ENCODE results near the gene SSTR4.

The SSTR4 gene

DNA sequence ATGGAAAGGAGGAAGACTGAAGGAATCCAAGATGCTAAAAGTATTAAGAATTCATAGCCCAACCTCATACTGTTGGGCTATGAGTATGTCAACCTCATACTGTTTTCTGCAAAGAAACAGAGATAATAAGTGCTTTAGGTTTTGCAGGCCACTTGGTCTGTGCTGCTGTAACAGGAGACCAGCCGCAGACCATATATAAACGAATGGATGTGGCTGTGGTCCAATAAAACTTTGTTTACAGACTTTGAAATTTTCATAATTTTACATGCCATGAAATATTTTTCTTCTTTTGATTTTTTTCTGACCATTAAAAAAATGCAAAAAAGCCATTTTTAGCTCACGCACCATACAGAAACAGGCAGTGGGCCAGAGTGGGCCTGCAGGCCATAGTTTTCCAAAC, 28.1 kb downstream of the SSTR4 start:
- no peak for DNase-seq (ENCODE audit: low read depth in 4 of 4, low spot score in 1 of 4)

DNA sequence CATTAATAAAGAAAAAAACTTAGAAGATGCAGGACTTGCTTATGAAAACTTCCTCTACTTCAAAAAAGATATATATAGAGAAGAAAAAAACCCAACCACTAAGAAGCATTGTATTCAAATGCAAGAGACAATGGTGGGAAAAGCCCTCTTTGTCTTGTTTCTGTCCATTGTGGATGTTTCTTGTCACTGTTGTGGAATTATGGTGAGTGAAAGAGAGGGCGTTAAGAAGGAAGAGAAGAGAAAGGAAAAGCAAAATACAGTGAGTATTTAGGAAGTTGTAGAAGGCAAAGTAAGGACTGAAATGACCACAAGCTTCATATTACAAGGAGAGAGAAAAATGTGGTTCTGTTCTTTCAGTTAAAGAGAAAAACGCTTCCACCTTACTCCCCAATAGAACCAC, 28.5 kb downstream of the SSTR4 start:
- DNase-seq (ENCODE audit: low read depth in 4 of 4, low spot score in 1 of 4) = no peak

DNA sequence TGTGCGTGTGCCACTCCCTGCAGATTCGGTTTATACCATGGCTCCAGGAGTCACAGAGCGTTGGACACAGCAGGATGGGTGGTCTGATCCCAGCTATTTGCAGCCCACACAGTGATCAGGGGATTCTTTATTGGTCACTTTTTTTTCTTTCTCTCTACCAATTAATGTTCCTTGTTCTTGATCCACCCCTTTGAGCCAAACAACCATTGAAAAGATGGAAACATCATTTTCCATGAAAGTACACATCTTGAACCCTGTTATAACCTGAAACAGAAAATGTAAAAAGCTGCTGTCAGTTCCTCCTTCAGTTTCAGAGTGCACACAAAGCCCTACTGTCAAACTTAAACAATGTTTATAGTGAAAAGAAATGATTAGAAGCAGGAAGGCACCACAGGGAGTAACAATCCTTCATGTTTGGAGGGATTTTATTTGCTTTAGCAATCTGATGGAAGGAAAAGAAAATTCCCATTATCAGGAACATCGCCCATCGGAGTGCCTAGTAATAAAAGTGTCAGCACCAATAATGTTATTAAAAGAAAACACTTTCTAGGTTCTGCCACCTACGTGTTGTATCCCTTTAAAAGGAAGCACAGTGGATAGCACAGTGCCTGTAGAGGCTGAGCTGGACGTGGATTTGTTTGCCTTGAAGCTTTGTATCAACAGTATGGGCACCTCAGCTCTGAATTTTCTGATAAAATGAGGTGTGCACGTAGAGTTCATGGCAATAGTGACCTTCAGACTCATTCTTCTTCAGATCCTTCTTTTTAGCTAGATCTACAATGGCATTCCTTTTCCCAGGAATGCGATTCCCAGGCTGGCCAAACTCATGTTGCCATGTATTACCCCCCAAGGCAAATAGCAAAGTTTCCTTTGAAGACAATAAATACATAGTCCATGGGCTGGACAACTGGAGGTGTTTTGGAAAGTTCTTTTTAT, 30.4 kb downstream of the SSTR4 start:
- no peak for DNase-seq (ENCODE audit: low read depth in 4 of 4, low spot score in 1 of 4)

DNA sequence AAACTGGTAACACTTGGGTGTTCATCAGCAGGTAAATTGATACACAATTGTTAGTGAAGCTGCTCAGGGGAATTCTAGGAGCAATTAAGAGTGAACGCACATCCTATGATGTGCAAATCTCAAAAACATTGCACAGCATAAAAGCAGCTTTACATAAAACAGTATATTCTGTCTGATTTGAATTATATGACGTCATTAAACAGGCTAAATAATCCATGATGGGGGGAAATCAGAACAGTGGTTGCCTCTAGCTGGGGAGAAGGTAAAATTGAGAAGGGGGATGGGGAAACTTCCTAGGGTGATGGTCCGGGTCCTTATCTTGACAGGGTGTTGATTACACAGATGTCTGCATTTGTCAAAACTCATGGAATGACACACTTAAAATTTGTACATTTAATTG, 31.7 kb downstream of the SSTR4 start:
- DNase-seq (ENCODE audit: low read depth in 4 of 4, low spot score in 1 of 4) = no peak

DNA sequence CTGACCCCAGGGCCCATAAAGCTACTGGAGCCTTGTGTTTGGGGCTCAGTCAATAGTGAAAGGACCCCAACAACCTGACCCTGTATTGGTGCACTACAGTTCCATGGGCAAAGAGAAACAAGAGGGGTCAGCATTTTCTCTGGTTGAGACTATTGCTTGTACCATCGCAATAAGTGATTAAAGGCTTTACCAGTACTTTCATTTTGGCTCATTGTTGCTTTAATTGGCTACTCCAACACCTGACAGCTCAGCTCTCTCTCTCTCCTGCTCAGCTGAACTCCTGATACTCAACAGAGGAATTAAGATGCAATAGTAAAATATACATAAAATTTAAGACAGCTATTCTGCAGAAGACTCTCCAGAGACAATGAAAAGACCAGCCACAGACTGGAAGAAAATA, 33.2 kb downstream of the SSTR4 start:
- DNase-seq (ENCODE audit: low read depth in 4 of 4, low spot score in 1 of 4) = no peak

- DNase-seq (ENCODE audit: low read depth in 4 of 4, low spot score in 1 of 4) = no peak
Measured at GRCh38 chr20:23069108-23069507, 34.0 kb downstream of the SSTR4 start.

DNA sequence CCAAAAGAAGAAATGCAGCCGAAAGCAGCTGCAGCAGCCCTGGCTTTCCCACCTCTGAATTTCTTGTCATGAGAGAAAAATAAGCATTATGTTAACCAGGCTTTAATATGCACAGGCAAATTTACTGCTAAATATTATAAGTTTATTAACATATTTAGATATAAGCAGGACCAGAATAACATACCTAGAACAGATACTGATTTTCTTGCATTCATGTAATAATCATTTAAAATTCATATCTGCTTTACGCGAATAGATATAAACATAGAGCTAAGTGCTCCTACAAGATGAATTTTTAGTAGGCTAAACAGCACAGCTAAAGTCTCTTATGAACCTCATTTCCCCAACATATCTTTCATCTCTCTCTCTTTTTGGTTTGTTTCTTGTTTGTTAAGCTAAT, 36.3 kb downstream of the SSTR4 start:
- no peak for DNase-seq (ENCODE audit: low read depth in 4 of 4, low spot score in 1 of 4)

- DNase-seq (ENCODE audit: low read depth in 4 of 4, low spot score in 1 of 4) = no peak
Measured at GRCh38 chr20:23071996-23072395, 36.9 kb downstream of the SSTR4 start.

- DNase-seq (ENCODE audit: low read depth in 4 of 4, low spot score in 1 of 4) = no peak
Measured at GRCh38 chr20:23072892-23073586, 37.9 kb downstream of the SSTR4 start.

- DNase-seq (ENCODE audit: low read depth in 4 of 4, low spot score in 1 of 4) = no peak
Measured at GRCh38 chr20:23074052-23074451, 38.9 kb downstream of the SSTR4 start.

DNA sequence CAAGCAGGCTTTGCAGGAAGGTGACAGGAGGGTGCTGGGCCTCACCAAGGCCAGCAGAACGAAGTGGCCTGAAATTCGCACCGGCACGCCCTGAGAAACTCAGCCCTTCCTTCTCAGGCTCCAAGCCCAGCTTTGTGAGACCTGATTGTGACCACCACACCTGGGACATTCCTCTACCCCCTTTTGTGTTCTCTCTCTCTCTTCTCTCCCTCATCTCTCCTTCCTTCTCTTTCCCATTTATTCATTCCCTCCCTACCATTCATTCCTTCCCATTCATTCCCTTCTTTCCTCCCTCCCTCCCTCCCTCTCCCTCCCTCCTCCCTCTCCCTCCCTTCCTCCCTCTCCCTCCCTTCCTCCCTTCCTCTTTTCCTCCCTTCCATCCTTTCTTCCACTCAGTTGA, 42.2 kb downstream of the SSTR4 start:
- no peak for DNase-seq (ENCODE audit: low read depth in 4 of 4, low spot score in 1 of 4)

GRCh38 chr20:23078351-23079015, 43.4 kb downstream of the SSTR4 start:
- DNase-seq (ENCODE audit: low read depth in 4 of 4, low spot score in 1 of 4) = no peak

DNA sequence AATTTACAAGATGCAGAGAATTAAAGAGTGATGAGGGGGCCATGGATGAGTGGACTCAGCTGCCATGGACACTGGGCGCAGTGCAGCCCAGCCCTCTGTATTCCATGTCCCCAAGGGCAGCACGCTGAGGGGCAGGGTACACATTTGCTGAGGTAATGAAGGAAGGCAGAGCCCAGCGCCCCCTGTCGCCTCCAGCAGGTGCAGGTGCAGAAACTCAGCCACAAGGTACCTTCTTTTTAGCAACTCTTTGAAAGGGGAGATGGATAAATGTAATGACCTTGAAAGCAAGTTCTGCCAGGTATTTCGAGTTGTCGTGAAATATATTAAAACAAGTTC, 43.9 kb downstream of the SSTR4 start:
- DNase-seq (ENCODE audit: low read depth in 4 of 4, low spot score in 1 of 4) = no peak

- DNase-seq (ENCODE audit: low read depth in 4 of 4, low spot score in 1 of 4) = no peak
Measured at GRCh38 chr20:23079926-23080325, 44.8 kb downstream of the SSTR4 start.

GRCh38 chr20:23080521-23080920, 45.4 kb downstream of the SSTR4 start:
- DNase-seq (ENCODE audit: low read depth in 4 of 4, low spot score in 1 of 4) = no peak

GRCh38 chr20:23081263-23081819, 46.2 kb downstream of the SSTR4 start:
- no peak for DNase-seq (ENCODE audit: low read depth in 4 of 4, low spot score in 1 of 4)

GRCh38 chr20:23082846-23083552, 47.9 kb downstream of the SSTR4 start:
- DNase-seq (ENCODE audit: low read depth in 4 of 4, low spot score in 1 of 4) = no peak

DNA sequence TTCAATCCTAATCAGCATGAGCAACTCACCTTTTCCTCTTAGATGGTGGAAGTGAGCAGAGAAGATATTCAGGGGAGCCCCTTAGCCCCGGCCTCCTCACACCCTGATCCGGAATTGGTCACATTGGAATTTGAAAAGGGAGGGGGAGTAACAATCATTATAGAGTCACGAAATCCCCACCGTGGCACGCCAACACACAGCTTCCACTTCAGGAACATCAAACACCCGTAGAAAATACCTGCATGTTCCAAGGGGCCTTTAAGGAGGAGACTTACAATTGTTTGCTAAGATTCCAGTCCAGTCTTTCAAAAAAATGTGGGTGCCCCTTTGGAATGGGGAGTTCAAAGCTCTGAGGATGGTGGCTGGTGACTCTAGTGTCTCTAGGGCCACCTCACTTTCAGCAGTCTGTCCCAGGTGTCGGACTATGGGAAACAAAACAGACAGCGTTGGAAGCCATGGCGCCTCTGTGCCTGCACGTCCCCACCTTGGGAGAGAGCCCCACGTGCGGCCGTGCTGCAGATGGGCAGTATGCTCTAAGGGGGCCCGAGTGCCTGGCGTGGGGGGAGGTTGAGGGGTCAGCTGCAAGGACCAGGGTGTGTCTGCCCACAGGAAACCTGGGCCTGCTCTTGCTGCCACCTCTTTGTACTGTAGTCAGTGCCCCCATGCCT, 48.6 kb downstream of the SSTR4 start:
- DNase-seq (ENCODE audit: low read depth in 4 of 4, low spot score in 1 of 4) = no peak

DNA sequence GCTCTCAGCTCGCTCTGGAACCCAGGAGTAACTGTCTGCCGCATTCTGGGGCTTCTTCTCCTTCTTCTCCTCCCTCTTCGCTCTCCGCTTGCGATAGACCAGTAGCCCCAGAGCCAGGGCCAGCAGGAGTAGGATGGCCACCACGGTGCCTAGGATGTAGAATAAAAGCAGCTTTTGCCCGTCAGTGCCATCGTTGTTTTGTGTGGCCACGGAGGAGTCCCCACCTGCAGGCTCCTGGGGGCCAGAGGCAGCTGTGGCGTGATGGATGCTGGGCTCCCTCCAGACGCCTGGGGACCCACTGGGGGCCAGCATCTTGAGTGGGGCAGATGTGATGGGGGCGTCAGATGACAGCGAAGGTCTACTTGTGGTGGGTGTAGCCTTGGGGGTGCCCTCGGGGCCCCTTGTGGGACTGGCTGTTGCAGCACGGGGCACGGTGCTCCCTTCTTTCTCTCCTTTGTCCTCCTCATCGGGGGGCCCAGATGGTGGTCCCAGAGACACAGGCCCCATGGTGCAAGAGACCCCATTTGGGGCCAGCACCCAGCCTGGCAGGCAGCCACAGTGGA, 49.3 kb downstream of the SSTR4 start:
- no peak for DNase-seq (ENCODE audit: low read depth in 4 of 4, low spot score in 1 of 4)

DNA sequence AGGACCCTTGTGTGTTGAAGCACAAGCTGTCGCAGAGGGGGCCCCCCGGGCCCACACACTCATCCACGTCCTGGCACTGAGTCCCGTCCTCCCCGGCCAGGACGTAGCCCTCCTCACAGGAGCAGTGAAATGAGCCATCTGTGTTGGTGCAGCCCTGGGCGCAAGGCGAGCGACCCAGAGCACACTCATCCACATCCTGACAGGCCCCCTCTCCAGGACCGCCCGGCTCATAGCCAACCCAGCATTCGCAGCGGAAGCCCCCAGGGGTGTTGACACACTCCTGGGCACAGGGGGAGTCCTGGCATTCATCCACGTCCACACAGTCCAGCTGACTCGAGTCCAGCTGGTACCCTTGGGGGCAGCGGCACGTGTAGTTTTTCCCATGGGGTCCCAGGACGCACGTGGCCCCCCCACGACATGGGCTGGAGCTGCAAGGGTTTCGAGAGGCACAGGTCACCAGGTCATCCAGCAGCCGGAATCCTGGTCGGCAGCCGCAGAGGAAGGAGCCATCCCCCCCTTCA, 49.8 kb downstream of the SSTR4 start:
- DNase-seq (ENCODE audit: low read depth in 4 of 4, low spot score in 1 of 4) = no peak
